NT2/D1 (cell line): ENCODE measurements around the gene TACR1.

ENCODE experiments used
- YY1 ChIP-seq: IDR thresholded peaks from 2 replicates; pipeline ENCODE4 v1.6.1; 2011; ENCODE audit not compliant: insufficient read length, insufficient read depth
- ZNF274 ChIP-seq: IDR thresholded peaks from 2 replicates; pipeline ENCODE4 v1.6.1; 2011; ENCODE audit warnings: mild to moderate bottlenecking, low read depth, low read length

GRCh38 chr2:75021672-75022071 is 177.6 kb downstream of the TACR1 start:
- no peak for TF ChIP-seq ZNF274
- no peak for TF ChIP-seq YY1
